ENCODE data around the gene KLF7.

KLF7 gene

GRCh38 chr2:207122651-207123334 lies 43.0 kb downstream of the KLF7 start:
- DNase-seq, result no peak

- DNase-seq, result no peak
These were observed 44.0 kb downstream of the KLF7 start for GRCh38 chr2:207121784-207122183.

DNA sequence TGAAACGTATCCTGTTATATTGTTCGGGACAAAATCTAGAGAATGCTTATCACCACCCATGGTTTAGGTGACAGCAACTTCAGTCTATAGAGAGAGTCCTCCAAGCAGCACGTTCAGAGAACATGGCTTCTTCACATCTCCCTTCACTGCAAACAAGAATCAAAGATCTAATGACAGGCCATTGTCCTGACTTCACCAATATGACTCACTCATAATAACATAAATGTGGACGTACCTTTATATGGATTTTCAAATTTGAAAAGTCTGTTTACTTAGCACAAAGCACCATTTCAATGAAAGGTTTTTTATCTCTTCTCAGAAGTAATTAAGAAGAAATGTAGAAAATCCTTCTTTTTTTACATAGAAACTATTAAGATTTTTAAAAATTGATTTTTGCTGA lies 46.7 kb downstream of the KLF7 start:
- no peak for DNase-seq

GRCh38 chr2:207117668-207118067 lies 48.1 kb downstream of the KLF7 start:
- DNase-seq, result no peak

- no peak for DNase-seq
These were observed 49.9 kb downstream of the KLF7 start for GRCh38 chr2:207115715-207116364.

DNA sequence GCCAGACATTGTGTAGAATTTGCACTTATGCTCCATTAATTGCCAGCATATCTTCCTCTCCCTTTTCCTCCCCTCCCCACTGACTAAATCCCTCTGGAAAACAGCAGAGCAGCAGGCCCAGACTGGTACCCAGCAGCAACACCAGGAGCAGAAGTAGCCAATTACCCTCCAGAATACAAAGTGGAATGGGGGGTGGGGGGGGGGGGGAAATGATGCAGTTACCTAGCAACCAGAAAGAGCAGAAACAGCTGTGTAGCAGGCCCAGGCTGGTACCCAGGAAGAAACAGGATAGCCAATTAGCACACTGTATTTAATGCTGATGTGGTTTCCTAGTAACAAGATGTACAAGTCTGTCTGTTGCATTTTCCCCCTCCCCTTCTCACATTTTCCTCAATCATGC lies 52.3 kb downstream of the KLF7 start:
- DNase-seq, result no peak

DNA sequence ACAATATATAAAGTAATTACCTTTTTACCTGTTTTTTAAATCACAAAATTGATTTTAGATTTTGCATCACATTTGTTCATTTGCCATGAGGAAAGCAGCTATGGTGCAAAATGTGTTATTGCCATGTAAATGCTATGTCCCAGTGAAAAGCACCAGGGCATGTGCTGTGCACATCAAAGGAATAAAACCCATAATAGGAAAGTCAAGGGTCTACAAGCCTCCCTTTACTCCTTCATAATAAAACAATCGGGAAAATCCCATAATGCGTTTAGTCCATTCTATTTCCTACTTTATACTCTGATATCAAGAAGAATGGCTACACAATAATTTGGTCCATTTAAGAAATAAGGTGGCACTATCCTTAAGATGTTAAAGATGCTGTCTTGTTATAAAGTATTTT lies 53.0 kb downstream of the KLF7 start:
- no peak for DNase-seq

DNA sequence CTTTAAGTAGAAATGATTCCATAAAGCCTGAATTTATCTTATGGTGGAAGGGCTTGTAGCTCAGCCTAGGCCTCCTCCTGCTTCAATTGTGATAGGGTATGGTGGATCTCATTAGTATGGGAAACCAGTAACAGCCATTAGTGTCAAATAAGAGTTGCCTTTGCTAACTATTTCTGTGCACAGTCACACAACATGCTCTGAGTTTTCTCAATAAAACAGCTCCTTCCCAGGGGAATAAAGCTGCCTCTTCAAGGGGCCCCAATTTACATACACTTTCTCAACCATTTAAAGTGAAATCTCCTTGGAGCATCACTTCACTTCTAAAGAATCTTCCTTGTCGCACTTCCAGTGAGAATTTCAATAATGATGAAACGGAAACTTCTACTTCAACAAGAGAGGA lies 53.4 kb downstream of the KLF7 start:
- DNase-seq, result no peak

GRCh38 chr2:207111757-207112156 lies 54.0 kb downstream of the KLF7 start:
- no peak for DNase-seq

GRCh38 chr2:207110715-207111114 lies 55.0 kb downstream of the KLF7 start:
- no peak for DNase-seq

- DNase-seq, result no peak
These were observed 55.4 kb downstream of the KLF7 start for GRCh38 chr2:207110310-207110709.

- DNase-seq, result no peak
These were observed 56.0 kb downstream of the KLF7 start for GRCh38 chr2:207109768-207110167.

DNA sequence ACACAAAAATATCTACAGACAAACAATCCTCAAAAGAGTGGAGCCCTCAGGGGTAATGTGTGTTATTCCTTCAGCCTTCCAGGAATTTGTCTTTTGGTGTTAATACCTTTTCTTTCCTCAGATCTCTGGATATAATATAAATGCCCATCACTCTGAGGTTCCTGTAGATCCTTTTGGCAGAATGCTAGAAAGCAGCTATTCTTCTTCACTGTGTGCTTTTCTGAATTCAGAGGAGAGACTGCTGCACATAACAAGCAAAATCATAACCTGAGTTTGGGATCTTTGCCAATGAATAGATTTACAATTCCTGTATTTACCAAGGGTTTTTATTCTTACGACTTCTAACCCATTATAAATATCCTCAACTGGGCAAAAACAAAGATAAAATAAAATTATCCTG lies 57.3 kb downstream of the KLF7 start:
- no peak for DNase-seq

DNA sequence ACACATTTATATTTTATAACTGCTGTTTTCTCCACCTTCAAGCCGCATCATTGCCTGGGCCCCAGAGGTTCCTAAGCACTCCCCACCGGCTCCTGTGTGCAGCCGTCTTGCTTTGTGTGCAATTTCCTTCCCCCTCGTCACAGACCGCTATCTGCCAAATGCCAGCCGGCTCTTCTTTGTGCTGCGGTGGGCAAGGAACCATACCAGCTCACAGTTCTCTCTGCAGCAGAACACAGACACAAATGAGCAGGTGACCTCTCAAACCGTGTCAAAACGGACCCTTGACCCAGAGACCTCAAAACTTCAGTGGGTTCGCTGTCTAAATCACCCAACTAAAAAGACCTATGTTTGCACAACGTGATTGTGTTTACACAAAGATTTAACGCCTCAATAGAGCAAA lies 58.2 kb downstream of the KLF7 start:
- no peak for DNase-seq

DNA sequence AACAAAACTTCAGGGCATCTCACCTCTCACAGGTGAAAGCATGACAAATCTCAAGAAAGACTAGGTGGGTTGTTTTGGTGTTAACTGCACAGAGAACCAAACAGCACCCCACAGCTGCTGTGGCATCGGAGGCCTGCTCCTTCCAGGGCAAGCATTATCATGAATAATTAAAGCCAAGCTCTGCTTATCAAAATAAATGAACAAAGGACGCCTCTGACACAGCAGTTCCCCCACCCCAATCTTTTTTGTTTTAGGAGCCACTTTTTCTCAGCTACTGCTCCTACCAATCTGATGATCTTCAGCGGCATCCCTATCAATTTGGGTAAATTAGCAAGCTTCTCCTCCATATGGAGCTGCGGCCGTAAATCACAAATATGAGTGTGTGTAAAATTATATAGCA lies 58.6 kb downstream of the KLF7 start:
- no peak for DNase-seq

GRCh38 chr2:207103132-207103531 lies 62.6 kb downstream of the KLF7 start:
- DNase-seq, result no peak

DNA sequence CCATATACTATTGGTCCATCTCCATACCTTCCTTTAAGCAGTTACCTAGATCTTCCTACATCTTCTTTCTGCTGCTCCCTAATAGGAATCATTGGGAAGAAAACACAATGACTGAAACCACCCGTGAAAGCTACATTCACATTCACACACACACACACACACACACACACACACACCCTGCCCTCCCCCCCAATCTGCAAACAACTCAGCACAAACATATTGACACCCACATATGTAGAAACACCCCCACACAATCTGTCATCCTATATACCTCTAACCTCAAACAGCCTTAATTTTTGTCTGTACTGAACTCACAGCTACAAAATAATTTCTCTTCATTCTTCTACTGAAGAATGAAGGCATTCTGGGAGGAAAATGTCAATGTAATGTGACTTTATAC lies 63.8 kb downstream of the KLF7 start:
- DNase-seq, result no peak

DNA sequence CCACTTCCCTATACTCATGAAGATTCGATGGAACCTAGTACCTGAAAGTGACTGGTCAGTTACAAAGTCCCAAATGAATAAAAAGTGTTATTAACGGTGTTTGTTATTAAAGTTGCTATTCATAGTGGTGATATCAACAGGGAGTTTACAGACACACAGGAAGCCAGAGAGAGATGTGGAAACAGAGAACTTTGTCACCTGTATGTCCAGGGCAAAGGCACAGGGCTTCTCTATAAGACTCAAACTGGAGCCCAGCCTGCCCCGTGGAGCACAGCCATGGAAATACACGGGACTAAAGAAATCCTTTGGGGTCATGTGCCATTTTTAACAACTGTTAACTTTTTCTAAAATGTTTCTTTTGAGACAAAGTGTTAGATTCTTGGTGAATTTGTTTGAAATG lies 68.5 kb downstream of the KLF7 start:
- no peak for DNase-seq

DNA sequence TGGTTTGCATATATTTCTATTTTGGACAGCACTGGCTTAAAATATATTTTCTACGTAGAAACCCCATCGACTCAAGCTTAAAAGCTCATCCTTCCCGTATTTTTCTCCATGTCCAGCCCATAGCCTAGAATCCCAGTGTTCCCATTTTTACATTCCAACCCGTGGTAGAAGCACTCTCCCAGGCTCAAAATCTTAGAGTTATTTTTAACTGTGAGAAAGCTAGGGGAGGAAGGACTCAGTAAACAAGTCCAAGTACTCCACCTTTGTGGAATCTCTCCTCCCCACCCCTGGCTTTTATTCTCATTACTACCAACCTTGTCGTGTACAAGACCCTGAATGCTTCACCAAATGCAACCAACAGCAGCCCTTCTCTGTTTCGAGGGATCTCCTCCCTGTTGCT lies 69.8 kb downstream of the KLF7 start:
- DNase-seq, result no peak

- DNase-seq, result no peak
These were observed 72.5 kb downstream of the KLF7 start for GRCh38 chr2:207093234-207093633.

GRCh38 chr2:207092818-207093217 lies 72.9 kb downstream of the KLF7 start:
- no peak for DNase-seq

DNA sequence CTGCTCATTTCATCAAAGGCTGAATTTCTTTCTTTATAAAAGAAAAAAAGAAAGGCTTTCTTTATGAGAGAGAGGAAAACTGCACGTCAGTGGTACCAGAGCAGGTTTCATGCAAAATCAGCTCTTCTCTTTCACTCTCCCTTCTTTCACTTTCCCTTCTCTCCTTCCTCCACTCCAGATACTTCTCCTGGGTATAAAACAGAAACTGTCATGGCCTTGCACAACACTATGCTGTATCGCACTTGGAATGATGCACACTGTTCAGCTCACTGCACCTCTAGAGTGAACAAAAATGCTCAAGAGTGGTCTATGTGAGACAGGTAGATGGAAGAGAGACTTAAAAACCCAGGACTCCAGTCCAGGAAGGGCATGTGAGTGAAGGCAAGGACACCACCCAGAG lies 73.8 kb downstream of the KLF7 start:
- no peak for DNase-seq

- no peak for DNase-seq
These were observed 74.6 kb downstream of the KLF7 start for GRCh38 chr2:207091176-207091575.

DNA sequence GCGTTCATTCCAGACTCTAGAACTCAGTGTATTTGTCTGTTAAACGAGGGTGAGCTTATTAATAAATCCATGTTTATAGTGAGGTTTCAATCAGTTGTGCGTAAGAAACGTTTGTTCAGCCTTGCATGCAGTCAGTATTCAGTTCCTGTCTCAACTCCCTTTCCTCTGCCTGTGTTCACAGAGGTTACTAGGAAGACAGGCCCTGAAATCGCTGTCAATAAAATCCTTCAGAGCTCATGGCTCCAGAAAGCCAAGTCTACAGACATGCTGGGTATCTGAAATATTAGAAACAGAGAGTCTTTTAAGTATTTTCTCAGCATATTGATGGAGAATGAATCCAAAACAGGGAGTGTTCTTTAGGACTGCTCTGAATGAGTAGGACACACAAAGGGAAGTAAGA lies 75.4 kb downstream of the KLF7 start:
- DNase-seq, result no peak

DNA sequence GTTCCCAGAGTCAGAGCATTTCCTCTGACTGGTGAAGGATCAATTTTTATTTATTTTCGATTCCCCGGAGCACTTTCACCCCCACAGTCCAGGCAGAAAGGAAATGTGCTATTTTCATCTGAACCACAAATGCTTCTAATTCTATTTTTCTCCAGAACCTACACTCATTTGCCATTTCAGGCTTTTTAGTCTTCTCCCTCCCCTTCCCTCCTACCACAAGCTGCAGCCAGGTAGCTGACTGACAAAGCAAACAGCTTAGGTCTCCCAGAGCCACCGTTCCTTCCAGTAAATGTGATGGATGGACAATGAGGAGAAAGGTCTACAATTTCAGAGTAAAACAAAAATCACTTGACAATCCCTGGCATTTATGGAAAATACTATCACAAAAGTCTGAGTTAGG lies 76.9 kb downstream of the KLF7 start:
- DNase-seq, result peak; percentile 87
